ENCODE measurements around the gene EFNA1. TPM values are rescaled to one million over a fixed set of nuclear protein-coding genes. Genes with fewer than 3 reads are reported as not detected.

Gene EFNA1
- total and polyA plus RNA-seq, 11 donors, result 22.8 to 103 (median 37.2) TPM

DNA sequence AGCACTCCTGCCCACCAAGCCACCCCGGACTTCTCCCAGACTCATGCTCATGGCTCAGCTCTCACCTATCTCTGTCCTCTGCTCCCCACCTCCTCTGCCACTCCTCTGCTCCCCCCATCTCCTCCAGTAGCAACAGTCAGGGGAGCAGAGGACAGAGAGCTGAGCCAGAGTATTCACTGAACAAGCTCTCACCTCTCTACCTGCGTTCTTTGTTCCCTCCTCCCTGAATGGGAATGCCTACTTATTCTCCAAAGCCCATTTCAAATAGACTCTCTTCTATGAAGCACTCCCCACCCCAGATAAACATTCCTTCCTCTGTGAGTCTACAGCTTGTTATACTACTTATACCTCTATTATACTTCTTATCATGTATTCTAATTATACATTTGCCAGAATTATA, 6.4 kb upstream of the EFNA1 start:
- DNase-seq, result no peak
- Histone ChIP-seq H3K4me3 (no peak overlapping the region), H3K27ac (no peak overlapping the region), H3K27me3 (peaks cover 0 to 5% (median 0%) of the 10 kb centered on the region in 9 donors), H3K4me1 (peaks cover 0 to 21% (median 10%) of the 10 kb centered on the region in 12 donors), H3K36me3 (no peaks in the 10 kb centered on the region), H3K9me3 (no peaks in the 10 kb centered on the region)
- intact Hi-C loops (cut with DNase I), result no loop called here
- ATAC-seq, result no peak
- no peak for TF ChIP-seq POLR2A (IDR thresholded peaks at IDR 0.05)
- TF ChIP-seq, protein P1, sequence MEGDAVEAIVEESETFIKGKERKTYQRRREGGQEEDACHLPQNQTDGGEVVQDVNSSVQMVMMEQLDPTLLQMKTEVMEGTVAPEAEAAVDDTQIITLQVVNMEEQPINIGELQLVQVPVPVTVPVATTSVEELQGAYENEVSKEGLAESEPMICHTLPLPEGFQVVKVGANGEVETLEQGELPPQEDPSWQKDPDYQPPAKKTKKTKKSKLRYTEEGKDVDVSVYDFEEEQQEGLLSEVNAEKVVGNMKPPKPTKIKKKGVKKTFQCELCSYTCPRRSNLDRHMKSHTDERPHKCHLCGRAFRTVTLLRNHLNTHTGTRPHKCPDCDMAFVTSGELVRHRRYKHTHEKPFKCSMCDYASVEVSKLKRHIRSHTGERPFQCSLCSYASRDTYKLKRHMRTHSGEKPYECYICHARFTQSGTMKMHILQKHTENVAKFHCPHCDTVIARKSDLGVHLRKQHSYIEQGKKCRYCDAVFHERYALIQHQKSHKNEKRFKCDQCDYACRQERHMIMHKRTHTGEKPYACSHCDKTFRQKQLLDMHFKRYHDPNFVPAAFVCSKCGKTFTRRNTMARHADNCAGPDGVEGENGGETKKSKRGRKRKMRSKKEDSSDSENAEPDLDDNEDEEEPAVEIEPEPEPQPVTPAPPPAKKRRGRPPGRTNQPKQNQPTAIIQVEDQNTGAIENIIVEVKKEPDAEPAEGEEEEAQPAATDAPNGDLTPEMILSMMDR (IDR thresholded peaks at IDR 0.05), result no peak
- WGBS, 4 donors, result 73 to 86% (median 81%) methylated on average over 2 of the region's 2 CpGs

DNA sequence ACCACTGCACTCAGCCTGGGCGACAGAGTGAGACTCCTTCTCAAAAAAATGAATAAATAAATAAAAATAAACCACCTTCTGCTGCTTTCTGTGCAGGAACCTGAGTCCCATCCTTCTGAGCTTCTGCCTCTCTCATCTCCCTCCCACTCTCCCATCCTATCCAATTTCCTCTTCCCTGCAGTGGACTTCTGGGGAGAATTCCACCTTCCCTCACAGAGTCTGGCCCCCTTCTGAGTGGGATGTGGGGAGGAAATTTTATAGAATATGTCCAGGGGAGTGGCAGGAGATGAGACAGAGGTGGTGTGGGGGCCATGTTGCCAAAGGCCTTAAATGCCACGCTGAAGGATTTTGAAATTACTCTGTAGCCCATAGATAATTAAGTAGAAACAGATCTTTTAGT, 5.4 kb upstream of the EFNA1 start:
- Histone ChIP-seq H3K27ac (no peak overlapping the region), H3K27me3 (peaks cover 0 to 11% (median 0%) of the 10 kb centered on the region in 9 donors), H3K9me3 (no peaks in the 10 kb centered on the region), H3K4me1 (peaks cover 0 to 32% (median 19%) of the 10 kb centered on the region in 12 donors), H3K4me3 (no peak overlapping the region), H3K36me3 (no peaks in the 10 kb centered on the region)
- ATAC-seq, result no peak
- intact Hi-C loops (cut with DNase I), result no loop called here
- TF ChIP-seq, protein P1 (IDR thresholded peaks at IDR 0.05), result no peak
- no peak for TF ChIP-seq POLR2A (IDR thresholded peaks at IDR 0.05)
- 86 to 95% (median 91%) methylated on average over 2 of the region's 2 CpGs for WGBS, 4 donors
- no peak for DNase-seq

DNA sequence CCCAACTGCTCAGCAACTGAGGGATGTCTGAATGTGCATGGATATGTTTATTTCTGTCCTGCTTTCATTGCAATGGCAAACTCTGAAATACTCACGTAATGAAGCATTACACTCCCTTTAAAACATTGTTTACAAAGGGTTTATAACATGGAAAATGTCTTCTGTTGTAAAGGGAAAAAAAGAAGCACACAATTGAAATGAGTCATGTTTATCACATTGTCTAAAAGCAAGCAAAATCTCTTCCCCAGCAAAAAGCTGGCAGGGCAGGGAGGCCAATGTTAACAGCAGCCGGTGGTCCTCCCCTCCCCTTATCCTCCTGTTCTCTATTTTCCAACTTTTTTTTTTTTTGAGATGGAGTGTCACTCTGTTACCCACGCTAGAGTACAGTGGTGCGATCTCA, 3.9 kb upstream of the EFNA1 start:
- peak overlapping the region in 1 of 12 donors; percentile 40 for H3K27ac ChIP-seq
- WGBS, 4 donors, result 71 to 78% (median 74%) methylated on average over 4 of the region's 4 CpGs
- peaks cover 0 to 37% (median 23%) of the 10 kb centered on the region in 12 donors for H3K4me1 ChIP-seq
- ATAC-seq (no peak), DNase-seq (no peak)
- intact Hi-C loops (cut with DNase I), result no loop called here
- TF ChIP-seq POLR2A (IDR thresholded peaks at IDR 0.05), result no peak
- TF ChIP-seq, protein P1 (IDR thresholded peaks at IDR 0.05), result no peak
- peaks cover 0 to 26% (median 0%) of the 10 kb centered on the region in 9 donors for H3K27me3 ChIP-seq
- H3K4me3 ChIP-seq, result no peak overlapping the region
- H3K9me3 ChIP-seq, result no peaks in the 10 kb centered on the region
- no peaks in the 10 kb centered on the region for H3K36me3 ChIP-seq

DNA sequence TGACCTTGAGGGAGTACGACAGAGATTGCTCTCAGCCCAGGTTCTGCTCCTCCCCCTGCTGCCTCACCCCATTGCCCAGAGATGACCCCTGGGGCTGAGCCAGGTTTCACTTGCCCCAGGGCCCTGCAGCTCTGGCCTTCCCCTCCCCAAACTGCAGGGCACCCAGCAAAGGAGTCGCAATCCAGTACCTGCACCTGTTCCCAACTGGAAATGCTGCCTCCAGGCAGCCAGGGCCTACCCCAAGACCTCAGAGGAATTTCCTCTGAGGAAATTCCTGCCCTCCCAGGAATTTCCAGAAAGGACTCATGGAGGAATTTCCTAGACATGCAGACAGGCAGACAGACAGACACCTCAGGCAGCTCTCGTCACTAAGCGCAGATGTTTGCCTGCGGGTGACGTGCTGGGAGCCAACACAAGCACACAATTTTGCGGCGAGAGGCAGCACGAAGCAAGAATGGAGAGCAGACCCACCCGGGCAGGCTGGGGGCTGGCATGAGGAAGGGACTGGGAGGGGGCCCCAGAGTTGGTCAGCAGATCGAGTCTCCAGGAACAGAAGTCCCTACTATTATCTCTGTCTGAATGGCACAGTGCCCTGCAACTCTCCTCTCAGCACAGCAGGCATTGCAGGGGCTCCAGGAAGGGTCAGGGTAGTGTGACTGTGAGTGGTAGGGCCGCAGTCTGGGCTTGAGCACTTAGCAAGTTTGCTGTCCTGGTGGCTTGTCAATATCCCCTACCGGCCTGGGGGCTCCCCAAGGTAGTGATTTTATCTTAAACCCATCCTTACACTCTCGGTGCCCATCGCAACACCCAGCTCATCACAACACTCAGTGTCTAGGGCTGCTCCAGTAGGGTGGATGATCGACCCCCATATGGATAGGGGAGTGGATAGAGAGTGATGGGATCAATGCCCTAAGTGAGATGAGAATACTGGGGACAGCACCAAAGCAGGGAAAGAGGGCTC, 2.9 kb upstream of the EFNA1 start:
- Histone ChIP-seq H3K36me3 (peaks cover 0 to 3% (median 0%) of the 10 kb centered on the region in 9 donors), H3K4me3 (no peak overlapping the region), H3K27ac (peak overlapping the region in 3 of 12 donors; percentile 40 to 98 (median 53)), H3K4me1 (peaks cover 0 to 45% (median 27%) of the 10 kb centered on the region in 12 donors), H3K27me3 (peaks cover 0 to 31% (median 0%) of the 10 kb centered on the region in 9 donors), H3K9me3 (no peaks in the 10 kb centered on the region)
- no peak for TF ChIP-seq POLR2A (IDR thresholded peaks at IDR 0.05)
- TF ChIP-seq, protein P1 (IDR thresholded peaks at IDR 0.05), result no peak
- 56 to 67% (median 64%) methylated on average over 16 of the region's 16 CpGs for WGBS, 4 donors
- ATAC-seq (no peak), DNase-seq (no peak)
- intact Hi-C loops (cut with DNase I), result loop anchor here in 9 of 10 donors (5.0 kb wide), 2 partner anchors 32 to 43 kb away; no protein-coding TSS in a partner anchor

Data from heart left ventricle (tissue), 16 donors.